ENCODE data around the gene SMAD7.

Gene SMAD7

GRCh38 chr18:48975817-48976649 is 25.3 kb upstream of the SMAD7 start:
- peak overlapping the region; percentile 66 for H3K4me3 ChIP-seq (ENCODE audit: low read length)
- no peak for TF ChIP-seq ZNF274 (IDR thresholded peaks at IDR 0.05; ENCODE audit: low read depth, low read length)

DNA sequence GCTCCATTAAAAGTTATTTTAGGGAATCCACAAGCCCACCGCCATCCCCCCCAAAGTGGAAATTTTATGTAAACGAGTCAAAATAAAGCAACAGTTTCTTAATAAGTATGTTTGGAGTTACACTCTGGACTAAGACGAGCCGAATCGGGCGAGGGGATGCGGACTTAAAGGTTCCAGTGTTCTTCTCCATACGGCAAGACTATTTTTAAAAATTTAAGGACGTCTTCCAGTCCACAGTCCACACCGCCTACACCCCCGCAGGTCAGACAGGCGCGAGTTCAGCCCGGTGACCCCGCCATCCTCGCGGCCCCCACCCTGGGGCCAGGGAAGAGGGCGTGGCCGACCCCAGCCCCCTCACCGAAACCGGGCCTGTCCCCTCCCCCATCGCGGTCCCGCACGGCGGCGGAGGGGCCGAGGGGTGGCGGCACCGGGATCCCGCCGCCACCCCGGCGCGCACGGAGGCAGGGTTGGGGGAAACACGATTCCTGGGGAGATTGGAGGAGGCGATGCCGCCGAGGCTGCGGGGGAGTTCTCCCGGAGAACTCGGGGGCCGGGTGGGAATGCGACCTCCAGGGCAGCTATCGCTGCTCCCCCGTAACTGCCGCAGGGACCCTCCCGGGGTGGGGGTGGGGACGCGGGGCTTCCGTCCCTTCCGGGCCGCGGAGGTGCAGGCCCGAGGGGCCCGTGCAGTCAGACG is 24.5 kb upstream of the SMAD7 start:
- no peak for TF ChIP-seq ZNF274 (IDR thresholded peaks at IDR 0.05; ENCODE audit: low read depth, low read length)
- H3K4me3 ChIP-seq (ENCODE audit: low read length): peak overlapping the region; percentile 66

DNA sequence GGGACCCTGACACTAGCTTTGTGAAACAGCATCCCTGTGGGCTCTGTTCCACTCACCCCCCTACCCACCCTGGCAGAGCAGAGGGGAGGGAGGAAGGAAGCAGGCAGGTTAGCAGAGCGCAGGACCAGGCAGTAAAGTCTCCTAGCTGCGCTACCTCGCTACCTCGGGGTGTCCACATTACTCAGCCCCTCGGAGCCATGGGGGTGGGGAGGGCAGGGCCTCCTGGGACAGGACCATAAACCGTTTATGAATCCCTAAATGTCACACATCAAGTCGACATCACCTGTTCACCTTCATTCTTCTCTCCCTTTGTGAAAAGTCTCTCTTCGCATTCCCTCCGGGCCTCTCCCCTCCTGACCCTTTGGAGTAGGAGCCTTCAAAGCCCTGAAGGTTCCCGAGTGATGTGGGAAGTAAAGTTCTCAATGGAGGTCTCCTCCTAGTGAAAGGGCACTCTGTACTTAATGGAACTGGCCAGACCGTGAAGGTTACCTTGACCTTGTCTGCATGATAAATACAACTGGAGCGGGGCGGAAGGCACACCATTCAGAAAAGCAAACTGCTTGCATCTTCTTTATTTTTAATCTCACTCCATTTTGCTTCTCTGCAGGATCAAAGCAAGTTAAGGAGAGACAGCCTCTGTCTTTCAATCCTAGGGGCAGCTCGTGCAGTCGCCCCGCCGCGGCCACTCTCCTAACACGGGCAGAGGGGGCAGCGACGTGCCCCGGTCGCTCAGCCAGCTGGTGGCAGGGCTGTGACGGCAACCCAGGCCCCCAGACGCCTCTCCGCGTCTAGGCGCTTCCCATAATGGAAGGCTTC is 23.7 kb upstream of the SMAD7 start:
- TF ChIP-seq ZNF274 (IDR thresholded peaks at IDR 0.05; ENCODE audit: low read depth, low read length): no peak
- no peak overlapping the region for H3K4me3 ChIP-seq (ENCODE audit: low read length)

GRCh38 chr18:48973731-48974130 is 23.0 kb upstream of the SMAD7 start:
- no peak overlapping the region for H3K4me3 ChIP-seq (ENCODE audit: low read length)
- no peak for TF ChIP-seq ZNF274 (IDR thresholded peaks at IDR 0.05; ENCODE audit: low read depth, low read length)

- TF ChIP-seq ZNF274 (IDR thresholded peaks at IDR 0.05; ENCODE audit: low read depth, low read length): no peak
- no peak overlapping the region for H3K4me3 ChIP-seq (ENCODE audit: low read length)
Observed at GRCh38 chr18:48968412-48969215, 17.8 kb upstream of the SMAD7 start.

DNA sequence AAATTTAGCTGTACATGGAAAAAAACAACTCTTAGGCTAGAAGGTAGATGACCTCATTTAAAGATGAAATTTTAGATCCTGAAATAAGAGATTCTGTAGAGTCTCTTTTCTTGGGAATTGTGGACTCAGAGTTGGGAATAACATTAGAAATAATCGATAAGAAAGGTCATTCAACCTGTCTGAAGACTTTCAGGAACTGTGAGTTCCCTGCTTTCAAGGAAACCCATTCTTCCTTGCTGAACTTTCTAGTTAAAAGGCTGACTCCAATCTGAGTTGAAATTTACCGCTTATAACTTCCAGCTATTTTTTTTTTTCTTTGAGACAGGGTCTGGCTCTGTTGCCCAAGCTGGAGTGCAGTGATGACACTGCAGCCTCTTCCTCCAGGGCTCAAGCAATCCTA is 16.8 kb upstream of the SMAD7 start:
- no peak for TF ChIP-seq ZNF274 (IDR thresholded peaks at IDR 0.05; ENCODE audit: low read depth, low read length)
- no peak overlapping the region for H3K4me3 ChIP-seq (ENCODE audit: low read length)

- no peak for TF ChIP-seq ZNF274 (IDR thresholded peaks at IDR 0.05; ENCODE audit: low read depth, low read length)
- no peak overlapping the region for H3K4me3 ChIP-seq (ENCODE audit: low read length)
Observed at GRCh38 chr18:48966523-48966922, 15.8 kb upstream of the SMAD7 start.

DNA sequence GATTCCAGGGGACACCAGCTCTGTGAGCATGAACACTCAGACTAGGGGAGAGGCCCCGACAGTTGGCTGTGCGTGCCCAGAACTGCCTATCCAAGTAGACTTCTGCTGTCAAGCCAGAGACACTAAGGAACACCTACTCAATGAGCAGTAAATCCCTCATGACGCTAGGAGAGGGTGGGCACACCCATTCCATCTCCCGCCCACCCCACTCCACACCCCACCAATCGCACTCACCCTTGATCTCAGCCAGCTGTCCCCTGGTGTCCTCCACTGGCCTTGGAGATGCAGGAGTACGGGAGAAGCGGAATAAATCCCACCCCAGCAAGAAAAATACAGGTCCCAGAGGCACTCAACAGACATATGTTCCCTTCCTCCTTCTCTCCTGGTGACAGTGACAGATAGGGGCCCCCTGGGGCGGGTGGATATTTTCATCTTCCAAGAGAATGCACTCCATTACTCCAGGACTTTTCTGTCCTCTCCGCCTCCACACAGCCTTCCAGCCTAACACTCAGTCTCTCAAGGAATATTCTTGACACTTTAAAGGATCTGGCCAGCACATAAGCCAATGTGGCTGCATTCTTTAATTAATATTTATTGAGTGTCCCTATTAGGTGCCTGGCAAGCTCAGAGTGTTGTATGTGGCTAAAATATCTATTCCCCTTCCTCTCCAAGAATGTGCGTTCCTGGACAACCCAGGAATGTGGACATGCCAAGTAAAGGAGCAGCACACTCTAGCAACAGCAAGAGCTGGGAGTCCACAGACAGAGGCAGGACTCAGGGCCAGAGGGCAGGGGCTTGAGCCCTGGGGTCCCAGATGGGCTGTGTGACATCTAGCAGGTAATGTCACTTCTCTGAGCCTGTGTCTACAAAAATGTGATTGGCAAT is 13.1 kb upstream of the SMAD7 start:
- H3K4me3 ChIP-seq (ENCODE audit: low read length): no peak overlapping the region
- no peak for TF ChIP-seq ZNF274 (IDR thresholded peaks at IDR 0.05; ENCODE audit: low read depth, low read length)

- TF ChIP-seq ZNF274 (IDR thresholded peaks at IDR 0.05; ENCODE audit: low read depth, low read length): no peak
- H3K4me3 ChIP-seq (ENCODE audit: low read length): no peak overlapping the region
Observed at GRCh38 chr18:48962994-48963561, 12.3 kb upstream of the SMAD7 start.

GRCh38 chr18:48962252-48962993 is 11.7 kb upstream of the SMAD7 start:
- H3K4me3 ChIP-seq (ENCODE audit: low read length): no peak overlapping the region
- no peak for TF ChIP-seq ZNF274 (IDR thresholded peaks at IDR 0.05; ENCODE audit: low read depth, low read length)

DNA sequence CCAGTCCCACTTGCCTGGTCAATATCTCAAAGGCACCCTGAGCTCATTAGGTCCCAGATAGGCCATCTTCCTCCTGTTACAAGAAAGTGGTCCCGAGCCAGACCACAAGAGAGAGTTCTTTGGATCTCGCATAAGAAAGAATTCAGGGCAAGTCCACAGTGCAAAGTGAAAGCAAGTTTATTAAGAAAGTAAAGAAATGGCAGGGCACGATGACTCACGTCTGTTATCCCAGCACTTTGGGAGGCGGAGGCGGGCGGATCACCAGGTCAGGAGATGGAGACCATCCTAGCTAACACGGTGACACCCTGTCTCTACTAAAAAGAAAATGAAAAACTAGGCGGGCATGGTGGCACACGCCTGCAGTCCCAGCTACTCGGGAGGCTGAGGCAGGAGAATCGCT is 10.8 kb upstream of the SMAD7 start:
- no peak overlapping the region for H3K4me3 ChIP-seq (ENCODE audit: low read length)
- no peak for TF ChIP-seq ZNF274 (IDR thresholded peaks at IDR 0.05; ENCODE audit: low read depth, low read length)
